CD4-positive, alpha-beta T cell treated with Interleukin-4 for 4 hours (primary cell): ENCODE data around the gene TCL1A.

Source experiments
- DNase-seq: peaks from one replicate; pipeline ENCODE4 v3.0.0-alpha.2; 2020

TCL1A gene

GRCh38 chr14:95703805-95704204, 10.1 kb downstream of the TCL1A start:
- no peak for DNase-seq

GRCh38 chr14:95703341-95703740, 10.6 kb downstream of the TCL1A start:
- no peak for DNase-seq

DNA sequence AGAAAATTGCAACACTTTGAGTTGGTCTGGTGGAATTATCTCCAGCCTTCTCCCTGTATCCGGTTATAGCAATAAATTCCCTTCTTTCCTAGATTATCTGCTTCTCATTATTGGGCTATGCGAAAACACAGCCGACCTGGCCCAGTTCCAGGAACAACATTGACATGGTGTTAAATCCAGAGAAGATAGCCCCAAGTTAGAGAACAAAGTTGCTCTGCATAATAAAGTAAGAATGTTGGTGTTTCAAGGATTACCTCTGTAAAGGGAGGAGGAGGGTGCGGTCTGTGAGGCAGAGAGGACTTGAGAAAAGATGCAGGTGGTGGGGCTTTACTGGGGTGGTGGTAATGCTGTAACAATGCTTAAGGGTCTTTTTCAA, 12.1 kb downstream of the TCL1A start:
- no peak for DNase-seq

DNA sequence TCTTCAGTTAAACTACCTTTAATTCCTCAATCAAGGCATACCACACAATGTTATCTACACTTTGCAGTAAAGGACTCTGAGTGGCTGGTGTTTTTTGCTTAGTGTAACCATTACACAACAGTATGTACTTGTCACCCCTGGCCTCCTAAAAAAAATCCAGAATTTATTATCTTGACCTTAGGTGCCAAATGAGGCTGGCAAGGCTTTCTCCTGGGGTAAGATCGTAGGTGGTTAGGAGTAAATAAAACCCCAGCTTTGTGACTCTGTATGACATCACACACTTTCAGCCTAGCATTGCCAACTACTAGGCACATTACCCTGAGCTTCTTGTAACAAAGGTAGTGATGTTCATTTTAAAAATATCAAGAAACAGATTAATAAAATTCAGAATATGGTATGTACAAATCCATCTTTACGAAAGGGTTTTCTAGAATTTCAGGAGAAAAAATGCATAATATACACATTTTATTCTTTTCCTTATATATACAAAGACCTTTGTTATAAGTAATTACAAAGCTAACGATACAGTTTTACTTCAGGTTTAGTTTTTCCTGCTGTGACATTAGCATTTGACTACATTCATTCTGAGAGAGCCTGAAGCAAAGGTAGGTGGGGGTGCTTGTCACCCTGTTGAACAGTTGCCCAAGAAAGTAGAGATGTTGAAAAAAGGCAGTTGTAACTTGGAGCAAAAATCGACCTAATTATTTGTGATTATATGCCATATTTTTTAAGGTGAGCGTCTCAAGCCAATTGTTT, 13.5 kb downstream of the TCL1A start:
- no peak for DNase-seq

- DNase-seq = no peak
Observed at GRCh38 chr14:95699412-95699811, 14.5 kb downstream of the TCL1A start.

DNA sequence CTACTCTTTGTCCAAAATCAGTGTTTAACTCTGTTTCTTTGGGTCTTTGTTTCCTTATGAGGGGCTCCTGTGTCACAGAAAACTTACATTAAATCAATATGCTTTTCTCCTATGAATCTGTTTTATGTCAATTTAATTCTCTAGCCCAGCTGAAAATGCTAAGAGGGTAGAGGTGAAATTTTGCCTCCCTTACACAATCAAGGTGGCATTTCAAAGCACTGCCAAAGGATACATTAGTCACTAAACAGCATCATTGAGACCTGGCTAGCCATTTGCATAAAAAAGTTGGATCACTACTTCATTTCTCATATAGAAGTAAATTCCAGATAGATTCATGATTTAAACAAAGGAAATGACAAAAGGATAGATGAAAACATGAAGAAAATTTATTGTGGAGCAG, 15.6 kb downstream of the TCL1A start:
- DNase-seq = no peak

DNA sequence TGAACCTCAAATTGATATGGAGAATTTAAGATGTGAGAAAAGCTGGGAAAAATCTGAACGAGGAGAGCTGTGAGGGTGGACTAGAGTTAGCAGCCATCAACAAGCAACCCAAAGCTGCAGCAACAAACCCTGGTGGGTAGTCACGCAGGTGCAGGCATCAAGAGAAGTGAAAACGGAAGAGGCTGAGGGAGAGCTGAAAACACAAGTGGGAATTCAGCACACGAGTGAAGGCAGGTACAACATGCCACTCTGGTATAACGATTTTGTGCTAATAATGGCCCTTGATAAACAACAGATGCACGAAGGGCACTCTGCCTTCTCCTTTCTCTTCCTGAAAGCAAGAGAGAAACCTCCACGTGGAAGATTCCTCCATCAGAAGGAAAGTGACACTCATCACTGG, 16.2 kb downstream of the TCL1A start:
- DNase-seq = no peak

DNA sequence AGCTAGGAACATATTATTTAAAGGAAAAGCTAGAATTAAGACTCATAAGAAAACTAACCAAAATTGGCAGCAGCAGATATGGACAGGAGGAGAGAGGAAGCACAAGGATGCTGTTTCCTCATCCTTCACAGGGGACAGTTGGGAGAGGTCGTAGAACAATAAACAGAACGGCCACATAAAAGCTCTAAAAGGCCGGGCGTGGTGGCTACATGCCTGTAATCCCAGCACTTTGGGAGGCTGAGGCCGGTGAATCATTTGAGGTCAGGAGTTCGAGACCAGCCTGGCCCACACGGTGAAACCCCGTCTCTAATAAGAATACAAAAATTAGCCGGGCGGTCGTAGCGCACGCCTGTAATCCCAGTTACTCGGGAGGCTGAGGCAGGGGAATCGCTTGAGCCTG, 17.2 kb downstream of the TCL1A start:
- no peak for DNase-seq

GRCh38 chr14:95695913-95696312, 18.0 kb downstream of the TCL1A start:
- no peak for DNase-seq

DNA sequence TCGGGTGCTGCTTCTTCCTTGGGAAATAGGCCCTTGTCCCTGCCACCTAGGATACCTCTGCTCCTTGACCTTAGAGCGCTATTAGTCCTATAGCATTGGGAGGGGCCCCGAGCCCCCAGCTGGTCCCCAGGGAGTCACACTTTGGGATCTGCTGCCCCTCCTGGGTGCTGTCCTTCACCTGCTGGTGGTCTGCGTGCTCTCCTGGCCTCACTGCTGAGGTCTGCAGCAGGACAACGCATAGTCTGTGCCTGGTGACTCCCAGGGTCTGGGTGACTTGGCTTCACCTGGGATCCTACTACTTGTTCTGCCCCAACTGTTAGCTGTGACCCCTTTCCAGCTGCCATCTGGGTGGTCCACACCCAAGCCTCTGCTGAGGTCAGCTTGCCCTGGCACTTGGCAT, 18.9 kb downstream of the TCL1A start:
- DNase-seq = no peak

DNA sequence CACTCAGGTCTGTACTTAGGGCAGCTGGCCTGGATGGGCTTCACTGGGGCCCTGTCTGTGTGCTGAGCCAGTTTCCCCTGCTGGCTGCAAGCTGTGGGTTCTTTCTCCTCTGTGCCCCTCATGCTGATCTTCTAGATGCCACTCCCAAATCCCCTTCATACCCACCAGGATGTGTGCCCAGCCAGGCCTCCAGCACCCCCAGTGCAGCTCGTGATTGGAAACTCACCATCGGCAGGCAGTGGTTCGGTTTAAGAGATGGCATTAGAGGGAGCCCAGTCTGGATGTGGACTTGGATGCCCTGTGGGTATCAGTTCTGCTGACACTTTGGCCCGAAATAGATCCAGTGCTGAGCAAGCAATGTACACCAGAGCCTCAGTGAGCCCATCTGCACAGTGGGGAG, 21.8 kb downstream of the TCL1A start:
- no peak for DNase-seq

GRCh38 chr14:95691591-95691990, 22.3 kb downstream of the TCL1A start:
- DNase-seq = no peak

DNA sequence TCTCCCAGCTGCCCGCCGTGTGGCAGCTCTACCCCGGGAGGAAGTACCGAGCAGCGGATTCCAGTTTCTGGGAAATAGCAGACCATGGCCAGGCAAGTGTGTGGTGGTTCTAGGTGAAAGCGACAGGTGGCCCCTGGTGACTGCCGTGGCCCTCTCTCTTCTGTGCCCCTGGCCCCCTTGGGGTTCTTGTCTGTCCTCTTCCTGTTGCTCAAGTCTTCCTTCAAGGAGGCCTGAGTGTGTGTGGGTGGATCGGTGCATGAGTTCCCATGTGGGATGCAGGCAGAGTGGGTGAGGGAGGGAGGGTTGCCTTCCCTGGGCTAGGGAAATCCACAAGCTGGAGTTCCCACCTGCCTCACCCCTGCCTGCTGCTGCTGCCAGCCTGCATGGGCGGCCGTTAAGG, 23.1 kb downstream of the TCL1A start:
- DNase-seq = no peak

DNA sequence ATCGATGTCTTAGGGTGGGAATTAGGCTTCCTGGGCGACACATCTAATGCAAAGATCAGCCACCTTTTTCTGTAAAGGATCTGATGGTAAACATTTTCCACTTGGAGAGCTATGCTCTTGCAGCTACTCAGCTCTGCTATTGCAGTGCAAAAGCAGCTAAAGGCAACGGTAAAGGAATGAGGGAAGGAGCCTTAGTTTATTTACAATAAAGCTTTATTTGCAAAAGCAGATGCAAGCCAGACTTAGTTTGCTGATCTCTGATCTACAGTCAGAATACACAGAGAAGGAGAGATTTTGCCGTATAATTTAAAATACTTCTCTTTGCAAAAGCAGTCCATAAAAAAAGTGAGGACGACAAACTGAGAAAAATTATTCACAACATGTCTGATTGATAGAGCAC, 24.5 kb downstream of the TCL1A start:
- DNase-seq = no peak

DNA sequence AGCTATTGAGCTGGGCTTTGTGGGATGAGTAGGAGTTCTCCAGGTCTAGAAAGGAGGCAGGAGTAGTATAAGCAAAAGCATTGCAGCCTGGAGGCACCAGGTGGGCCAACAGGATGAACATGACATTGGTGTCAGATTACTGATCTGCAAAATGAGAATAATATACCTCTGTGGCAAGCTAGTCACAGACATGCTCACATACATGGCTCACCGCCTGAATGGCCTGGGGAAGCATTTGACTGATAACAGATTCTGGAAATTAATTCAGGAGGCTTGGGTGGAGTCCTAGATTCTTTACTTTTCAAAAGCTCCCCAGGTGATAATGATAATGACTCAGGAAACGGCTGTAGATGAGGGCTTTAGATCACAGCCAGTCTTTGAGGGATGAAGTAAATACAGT, 27.0 kb downstream of the TCL1A start:
- DNase-seq = no peak

GRCh38 chr14:95685978-95686922, 27.7 kb downstream of the TCL1A start, which contains the start of gene TCL1B:
TCL1B (plus strand) TSS chr14:95686426; CDS start chr14:95686468, 42 bp downstream.
- no peak for DNase-seq

DNA sequence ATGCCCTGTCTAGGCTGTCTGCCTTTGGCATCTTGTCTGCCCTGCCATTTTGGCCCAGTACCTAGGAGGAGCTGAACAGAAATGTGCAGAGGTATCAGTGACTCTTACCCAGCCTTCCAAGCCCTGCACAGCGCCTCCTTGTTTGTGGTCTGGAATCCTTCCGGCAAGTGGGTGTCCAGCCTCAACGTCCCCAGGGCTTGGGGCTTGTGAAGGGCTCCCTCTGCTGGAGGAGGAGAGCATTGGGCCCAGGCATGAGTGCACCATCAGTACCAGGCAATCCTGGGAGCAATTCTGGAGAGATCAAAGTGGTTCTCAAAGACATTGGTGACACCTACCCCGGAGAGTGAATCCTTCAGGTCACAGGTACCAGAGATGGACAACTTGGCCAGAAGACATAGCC, 30.1 kb downstream of the TCL1A start:
- peak; percentile 6 for DNase-seq

- DNase-seq = no peak
Observed at GRCh38 chr14:95681153-95681552, 32.8 kb downstream of the TCL1A start.

DNA sequence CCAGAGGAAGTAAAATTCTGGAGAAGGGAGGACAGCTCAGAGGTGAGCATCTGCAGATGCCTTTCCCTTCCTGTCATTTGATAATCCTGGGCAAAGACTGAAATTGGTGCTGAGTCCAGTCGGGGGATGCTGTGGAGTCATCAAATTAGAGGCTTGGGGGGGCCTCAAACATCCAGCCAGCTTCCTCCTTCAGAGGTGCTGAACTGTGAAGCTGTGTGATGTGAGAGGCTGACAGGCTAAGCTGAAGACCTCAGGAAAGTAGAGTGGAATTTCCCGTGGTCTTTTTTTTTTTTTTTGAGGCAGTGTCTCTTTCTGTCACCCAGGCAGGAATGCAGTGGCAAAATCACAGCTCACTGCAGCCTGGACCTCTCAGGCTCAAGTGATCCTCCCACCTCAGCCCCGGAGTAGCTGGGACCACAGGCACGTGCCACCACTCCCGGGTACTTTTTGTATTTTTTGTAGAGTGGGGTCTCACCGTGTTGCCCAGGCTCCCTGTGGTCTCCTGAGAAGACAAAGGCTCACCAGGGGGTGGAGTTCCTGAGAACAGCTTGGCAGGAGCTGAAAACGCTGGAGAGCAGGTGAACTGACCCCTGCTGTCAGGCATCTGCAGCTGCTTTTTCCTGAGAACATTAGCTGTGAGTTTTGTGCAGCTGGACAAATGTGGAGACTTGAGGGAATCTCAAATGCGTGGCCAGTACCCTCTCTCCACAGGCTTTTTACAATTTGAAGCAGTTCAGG, 33.8 kb downstream of the TCL1A start:
- no peak for DNase-seq

DNA sequence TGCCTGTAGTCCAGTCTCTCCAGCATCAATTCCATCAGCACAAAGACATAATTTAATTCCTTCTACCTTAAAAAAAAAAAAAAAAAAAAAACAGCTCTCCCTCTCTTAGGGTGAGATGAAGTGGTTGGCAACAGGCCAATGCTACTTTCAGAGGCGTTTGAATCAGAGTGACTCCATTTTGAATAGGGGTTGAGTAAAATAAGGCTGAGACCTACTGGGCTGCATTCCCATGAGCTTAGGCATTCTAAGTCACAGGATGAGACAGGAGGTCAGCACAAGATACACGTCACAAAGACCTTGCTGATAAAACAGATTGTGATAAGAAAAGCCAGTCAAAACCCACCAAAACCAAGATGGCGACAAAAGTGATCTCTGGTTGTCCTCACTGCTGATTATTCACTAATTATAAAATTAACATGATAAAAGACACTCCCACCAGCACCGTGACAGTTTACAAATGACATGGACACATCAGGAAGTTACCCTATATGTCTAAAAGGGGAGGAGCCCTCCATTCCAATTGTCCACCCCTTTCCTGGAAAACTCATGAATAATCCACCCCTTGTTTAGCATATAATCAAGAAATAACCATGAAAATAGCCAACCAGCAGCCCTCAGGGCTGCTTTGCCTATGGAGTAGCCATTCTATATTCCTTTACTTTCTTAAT, 34.6 kb downstream of the TCL1A start:
- no peak for DNase-seq

GRCh38 chr14:95677179-95677835, 36.6 kb downstream of the TCL1A start:
- DNase-seq = no peak

- no peak for DNase-seq
Observed at GRCh38 chr14:95675486-95675885, 38.4 kb downstream of the TCL1A start.
